Endothelial cell of umbilical vein (primary cell): ENCODE measurements around the gene TCF23. TPM values are rescaled to one million over a fixed set of nuclear protein-coding genes. Genes with fewer than 3 reads are reported as not detected.
"Not testable (repeated sequence)": the region's sequence is repeated elsewhere in the genome, so short reads cannot be mapped to it uniquely, and the experiment has no call there.

Experiments used
- BruUV-seq: library from RNA; stranded (reverse); fragments of 400-500 nt; replicated peaks from 2 replicates; lab custom pipeline; 2021; lab: Mats Ljungman, UMichigan
- CTCF ChIA-PET: fragments of 300-600, 350-600 bp; sonication (Branson Sonifier 250); formaldehyde crosslinking; loops from one replicate; lab custom pipeline; 2021; ENCODE audit warnings: antibody characterized with exemption, inconsistent platforms; lab: Charles Lee
- POLR2A ChIA-PET: fragments of 300-600, 350-600 bp; sonication (Branson Sonifier 250); formaldehyde crosslinking; loops from one replicate; lab custom pipeline; 2021; ENCODE audit warnings: antibody characterized with exemption, inconsistent platforms; lab: Charles Lee
- DNase-seq: peaks from one replicate; pipeline ENCODE4 v3.0.0-alpha.2; 2011; ENCODE audit warnings: low read depth, low spot score
- FAIRE-seq: peaks from 2 replicates; lab custom pipeline; 2011; peaks lifted over from hg19 to GRCh38; lab: Jason Lieb, UNC
- H2AFZ ChIP-seq: 2 replicates; pipeline ENCODE4 v1.6.0; 2012; ENCODE audit warnings: low read depth, low read length, control low read depth, inconsistent platforms
- H3K27ac ChIP-seq: 2 replicates; pipeline ENCODE4 v1.5.1; 2011; ENCODE audit warnings: low read depth, mild to moderate bottlenecking, control low read depth, low read length, moderate library complexity; ENCODE audit not compliant: insufficient read depth
- H3K27me3 ChIP-seq, 2 experiments: 2 replicates each; pipeline versions ENCODE4 v1.6.0 to v1.6.1; 2011; ENCODE audit warnings: low read length in 2 of 2, mixed read lengths in 1 of 2; ENCODE audit not compliant: control insufficient read depth in 2 of 2, insufficient read depth in 2 of 2
- H3K36me3 ChIP-seq, 2 experiments: 2 replicates in 1 of 2; 3 replicates in 1 of 2; pipeline ENCODE4 v1.5.1; 2011; ENCODE audit warnings: low read length in 2 of 2, mild to moderate bottlenecking in 1 of 2, moderate library complexity in 1 of 2; ENCODE audit not compliant: control insufficient read depth in 2 of 2, insufficient read depth in 2 of 2; ENCODE audit errors: extremely low read depth in 1 of 2
- H3K4me1 ChIP-seq: 3 replicates; pipeline ENCODE4 v1.5.1; 2011; ENCODE audit warnings: mild to moderate bottlenecking, low read length; ENCODE audit not compliant: control insufficient read depth, insufficient read depth; ENCODE audit errors: extremely low read depth
- H3K4me2 ChIP-seq: 2 replicates; pipeline ENCODE4 v1.6.1; 2011; ENCODE audit warnings: low read length, control low read depth, mixed read lengths; ENCODE audit not compliant: insufficient read depth
- H3K4me3 ChIP-seq, 3 experiments: fragments of 200-600 bp in 1 of 3; sonication (generic), shearing (Covaris generic) in 1 of 3; replicated peaks in 1 of 3; 2 replicates each; pipeline ENCODE4 v1.5.1; 2011 to 2016; ENCODE audit warnings: control low read depth in 3 of 3, low read length in 3 of 3, mild to moderate bottlenecking in 2 of 3, inconsistent platforms in 1 of 3, low read depth in 1 of 3, moderate library complexity in 1 of 3; ENCODE audit not compliant: insufficient read depth in 1 of 3
- H3K79me2 ChIP-seq: 2 replicates; pipeline ENCODE4 v1.6.0; 2012; ENCODE audit warnings: low read length, inconsistent platforms; ENCODE audit not compliant: control insufficient read depth, insufficient read depth
- H3K9ac ChIP-seq: replicated peaks from 2 replicates; pipeline ENCODE3; 2011; ENCODE audit warnings: low read length, control low read depth; ENCODE audit not compliant: insufficient read depth; ENCODE audit errors: extremely low read depth
- H3K9me1 ChIP-seq: replicated peaks from 3 replicates; pipeline ENCODE4 v1.6.0; 2011; ENCODE audit warnings: mild to moderate bottlenecking, low read length; ENCODE audit not compliant: control insufficient read depth, insufficient read depth; ENCODE audit errors: extremely low read depth
- H3K9me3 ChIP-seq: replicated peaks from 2 replicates; pipeline ENCODE4 v1.5.1; 2012; ENCODE audit warnings: low read length, inconsistent platforms; ENCODE audit not compliant: control insufficient read depth, insufficient read depth
- H4K20me1 ChIP-seq: replicated peaks from 2 replicates; pipeline ENCODE3; 2011; ENCODE audit warnings: mild to moderate bottlenecking, low read length; ENCODE audit not compliant: control insufficient read depth, insufficient read depth; ENCODE audit errors: extremely low read depth
- CTCF ChIP-seq, 2 donors: IDR thresholded peaks; 1 replicate in 1 of 2; 2 replicates in 1 of 2; pipeline ENCODE4 v1.5.1; 2011; ENCODE audit warnings: low read length in 2 of 2, mild to moderate bottlenecking in 2 of 2, moderate library complexity in 2 of 2, control low read depth in 1 of 2, inconsistent platforms in 1 of 2, low read depth in 1 of 2; ENCODE audit not compliant: insufficient read depth in 1 of 2; ENCODE audit errors: extremely low read depth in 1 of 2
- EZH2 ChIP-seq: IDR thresholded peaks from 2 replicates; pipeline ENCODE4 v1.6.1; 2012; ENCODE audit warnings: borderline replicate concordance, low read depth, mild to moderate bottlenecking, moderate library complexity, low read length, inconsistent platforms; ENCODE audit not compliant: severe bottlenecking
- FOS ChIP-seq: IDR thresholded peaks from 2 replicates; pipeline ENCODE4 v1.6.1; 2011; ENCODE audit warnings: mild to moderate bottlenecking, low read length, moderate library complexity, borderline replicate concordance; ENCODE audit not compliant: insufficient read depth
- GATA2 ChIP-seq: IDR thresholded peaks from 2 replicates; pipeline ENCODE4 v1.7.0; 2011; ENCODE audit warnings: low read depth, mild to moderate bottlenecking, moderate library complexity, mixed read lengths, low read length; ENCODE audit not compliant: insufficient read length, insufficient read depth
- JUN ChIP-seq: IDR thresholded peaks from 2 replicates; pipeline ENCODE4 v1.6.1; 2011; ENCODE audit warnings: borderline replicate concordance, low read depth; ENCODE audit not compliant: insufficient read length, insufficient read depth
- MYC ChIP-seq: IDR thresholded peaks from one replicate; pipeline ENCODE4 v1.6.1; 2011; ENCODE audit warnings: mild to moderate bottlenecking, low read depth, low read length
- POLR2A ChIP-seq: IDR thresholded peaks from 2 replicates; pipeline ENCODE4 v1.6.1; 2012; ENCODE audit warnings: low read depth, mild to moderate bottlenecking, control low read depth, low read length
- POLR2AphosphoS5 ChIP-seq: IDR thresholded peaks from 2 replicates; pipeline ENCODE4 v1.6.1; 2012; ENCODE audit warnings: low read depth, mild to moderate bottlenecking, control low read depth, low read length, moderate library complexity; ENCODE audit not compliant: insufficient read depth
- dilution Hi-C: fragments of 300-500 bp; cut with MboI; formaldehyde crosslinking; loops from one replicate; pipeline ENCODE4 v1.15.0; 2019; ENCODE audit warnings: low sequenced_read_pairs; ENCODE audit not compliant: extremely low pct_ligation_motif_present
- intact Hi-C: fragments of 100-400 bp; cut with micrococcal nuclease; formaldehyde crosslinking; loops from one replicate; pipeline ENCODE4 v1.10.0; 2022
- polyA plus RNA-seq, 4 experiments: library from polyadenylated mRNA; depleted of rRNA in 3 of 4; stranded (reverse) in 3 of 4; unstranded in 1 of 4; fragments of >200 nt; gene quantifications; 2 replicates each; pipeline versions ENCODE4 v1.2.1 to v1.2.3, GENCODE V29; 2011 to 2012; ENCODE audit warnings: missing spikeins in 1 of 4
- total RNA-seq: library from RNA; stranded (reverse); gene quantifications from 2 replicates; pipeline ENCODE4 v1.2.3, GENCODE V29; 2021
- TF ChIP-seq, protein P1 (sequence below): IDR thresholded peaks from 2 replicates; pipeline ENCODE4 v1.6.1; 2011; ENCODE audit not compliant: insufficient read depth, insufficient read length

TCF23 gene
- total and polyA plus RNA-seq, 2 donors (not counting 3 experiments of a cell fraction or from before 2014, with no cell fraction given): not detected

DNA sequence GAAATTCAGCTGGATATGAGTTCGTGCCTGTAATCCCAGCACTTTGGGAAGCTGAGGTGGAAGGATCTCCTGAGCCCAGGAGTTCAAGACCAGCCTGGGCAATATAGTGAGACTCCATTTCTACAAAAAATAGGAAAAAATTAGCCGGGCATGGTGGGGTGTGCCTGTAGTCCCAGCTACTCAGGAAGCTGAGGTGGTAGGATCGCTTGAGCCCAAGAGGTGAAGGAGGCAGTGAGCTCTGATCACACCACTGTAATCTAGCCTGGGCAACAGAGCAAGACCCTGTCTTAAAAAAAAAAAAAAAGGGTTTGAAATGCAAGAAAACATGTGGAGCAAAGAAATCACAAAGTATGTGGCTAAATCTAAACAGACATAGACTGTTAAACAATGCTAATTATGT is 39.7 kb upstream of the TCF23 start:
- Histone ChIP-seq H3K9me3 (no peaks in the 10 kb centered on the region), H3K27ac (no peak overlapping the region), H3K9ac (no peak overlapping the region), H3K4me1 (no peaks in the 10 kb centered on the region), H3K4me3 (no peak overlapping the region), H4K20me1 (no peaks in the 10 kb centered on the region), H2AFZ (no peak overlapping the region), H3K4me2 (no peak overlapping the region), H3K27me3 (no peaks in the 10 kb centered on the region), H3K79me2 (no peaks in the 10 kb centered on the region), H3K9me1 (no peaks in the 10 kb centered on the region), H3K36me3 (no peaks in the 10 kb centered on the region)
- DNase-seq (no peak), FAIRE-seq (no peak)
- no peak for TF ChIP-seq JUN
- TF ChIP-seq MYC: no peak
- no peak for TF ChIP-seq POLR2AphosphoS5
- no peak for TF ChIP-seq GATA2
- no peak for TF ChIP-seq EZH2
- TF ChIP-seq, protein P1, sequence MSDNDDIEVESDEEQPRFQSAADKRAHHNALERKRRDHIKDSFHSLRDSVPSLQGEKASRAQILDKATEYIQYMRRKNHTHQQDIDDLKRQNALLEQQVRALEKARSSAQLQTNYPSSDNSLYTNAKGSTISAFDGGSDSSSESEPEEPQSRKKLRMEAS: no peak
- TF ChIP-seq CTCF (IDR thresholded peaks at IDR 0.05; ENCODE audit: extremely low read depth in 1 of 2, insufficient read depth in 1 of 2, low read depth in 1 of 2, low read length in 2 of 2): no peak
- no peak for TF ChIP-seq FOS
- TF ChIP-seq POLR2A: no peak
- intact Hi-C loops: no loop called here
- POLR2A ChIA-PET: no interaction called here
- CTCF ChIA-PET: interaction anchor here (0.9 to 1.9 kb wide), 6 partner anchors 9 to 194 kb away, joined by 3 to 10 read pairs (median 4); no protein-coding TSS in a partner anchor
- dilution Hi-C loops: no loop called here
- no TSS peak for BruUV-seq

DNA sequence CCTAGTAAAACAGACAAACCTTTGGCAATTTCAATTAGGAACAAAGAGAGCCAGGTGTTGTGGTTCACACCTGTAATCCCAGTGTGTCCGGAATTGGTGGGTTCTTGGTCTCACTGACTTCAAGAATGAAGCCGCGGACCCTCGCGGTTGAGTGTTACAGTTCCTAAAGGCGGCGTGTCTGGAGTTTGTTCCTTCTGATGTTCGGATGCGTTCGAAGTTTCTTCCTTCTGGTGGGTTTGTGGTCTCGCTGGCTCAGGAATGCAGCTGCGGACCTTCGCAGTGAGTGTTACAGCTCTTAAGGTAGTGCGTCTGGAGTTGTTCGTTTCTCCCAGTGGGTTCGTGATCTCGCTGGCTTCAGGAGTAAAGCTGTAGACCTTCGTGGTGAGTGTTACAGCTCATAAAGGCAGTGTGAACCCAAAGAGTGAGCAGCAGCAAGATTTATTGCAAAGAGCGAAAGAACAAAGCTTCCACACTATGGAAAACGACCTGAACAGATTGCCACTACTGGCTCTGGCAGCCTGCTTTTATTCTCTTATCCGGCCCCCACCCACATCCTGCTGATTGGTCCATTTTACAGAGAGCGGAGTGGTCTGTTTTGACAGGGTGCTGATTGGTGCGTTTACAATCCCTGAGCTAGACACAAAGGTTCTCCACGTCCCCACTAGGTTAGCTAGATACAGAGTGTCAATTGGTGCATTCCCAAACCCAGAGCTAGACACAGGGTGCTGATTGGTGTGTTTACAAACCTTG is 38.0 kb upstream of the TCF23 start:
- dilution Hi-C loops, H3K27ac ChIP-seq, BruUV-seq, H3K79me2 ChIP-seq, H2AFZ ChIP-seq, H3K9me3 ChIP-seq, DNase-seq, H3K27me3 ChIP-seq, H3K36me3 ChIP-seq, H3K4me3 ChIP-seq, H4K20me1 ChIP-seq, intact Hi-C loops, FAIRE-seq, POLR2A ChIA-PET, H3K9ac ChIP-seq, H3K4me2 ChIP-seq, H3K4me1 ChIP-seq, H3K9me1 ChIP-seq: not testable (repeated sequence)
- CTCF ChIA-PET: interaction anchor here (1.1 kb wide), 1 partner anchor 23 kb away, joined by 3 read pairs; no protein-coding TSS in a partner anchor
